ENCODE data around the gene MON1A. TPM values are rescaled to one million over a fixed set of nuclear protein-coding genes. Genes with fewer than 3 reads are reported as not detected.
A peak's percentile ranks its signal among the peaks of the same experiment; 100 is the strongest.

The MON1A gene
- total and polyA plus RNA-seq, 2 experiments from 2014 or later = 6.4 to 12.1 TPM

DNA sequence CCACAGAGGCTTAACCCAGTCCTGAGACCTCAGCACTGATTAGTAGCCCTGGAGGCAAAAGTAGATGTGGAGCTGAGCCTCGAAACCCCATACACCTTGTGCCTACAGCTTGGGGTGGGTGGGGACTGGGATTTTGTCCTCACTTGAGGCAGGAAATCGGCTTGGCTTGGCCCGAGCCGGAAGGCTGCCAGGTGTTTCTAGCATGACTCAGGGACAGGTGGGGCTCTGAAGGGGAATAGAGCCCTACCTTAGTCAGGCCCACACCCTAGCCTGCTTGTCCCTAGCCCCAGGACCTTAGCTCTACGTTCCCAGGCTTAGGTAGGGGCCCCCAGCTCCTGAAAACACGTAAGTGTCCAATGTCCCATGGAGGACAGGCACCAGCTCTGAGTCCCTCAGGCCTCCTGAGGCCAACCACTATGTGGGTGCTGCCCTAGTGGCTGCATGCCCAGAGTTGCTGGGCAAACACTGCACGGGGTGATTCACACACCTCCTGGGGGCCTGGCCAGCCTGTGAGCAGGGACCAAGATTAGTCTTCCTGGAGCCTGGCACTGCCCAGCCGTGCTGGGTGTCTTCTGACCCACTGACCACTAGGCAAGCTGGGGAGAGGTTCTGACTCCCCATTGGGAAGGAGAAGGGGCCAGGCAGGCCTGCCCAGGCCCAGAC lies 29.0 kb downstream of the MON1A start (continued):
- TF ChIP-seq, protein P1, sequence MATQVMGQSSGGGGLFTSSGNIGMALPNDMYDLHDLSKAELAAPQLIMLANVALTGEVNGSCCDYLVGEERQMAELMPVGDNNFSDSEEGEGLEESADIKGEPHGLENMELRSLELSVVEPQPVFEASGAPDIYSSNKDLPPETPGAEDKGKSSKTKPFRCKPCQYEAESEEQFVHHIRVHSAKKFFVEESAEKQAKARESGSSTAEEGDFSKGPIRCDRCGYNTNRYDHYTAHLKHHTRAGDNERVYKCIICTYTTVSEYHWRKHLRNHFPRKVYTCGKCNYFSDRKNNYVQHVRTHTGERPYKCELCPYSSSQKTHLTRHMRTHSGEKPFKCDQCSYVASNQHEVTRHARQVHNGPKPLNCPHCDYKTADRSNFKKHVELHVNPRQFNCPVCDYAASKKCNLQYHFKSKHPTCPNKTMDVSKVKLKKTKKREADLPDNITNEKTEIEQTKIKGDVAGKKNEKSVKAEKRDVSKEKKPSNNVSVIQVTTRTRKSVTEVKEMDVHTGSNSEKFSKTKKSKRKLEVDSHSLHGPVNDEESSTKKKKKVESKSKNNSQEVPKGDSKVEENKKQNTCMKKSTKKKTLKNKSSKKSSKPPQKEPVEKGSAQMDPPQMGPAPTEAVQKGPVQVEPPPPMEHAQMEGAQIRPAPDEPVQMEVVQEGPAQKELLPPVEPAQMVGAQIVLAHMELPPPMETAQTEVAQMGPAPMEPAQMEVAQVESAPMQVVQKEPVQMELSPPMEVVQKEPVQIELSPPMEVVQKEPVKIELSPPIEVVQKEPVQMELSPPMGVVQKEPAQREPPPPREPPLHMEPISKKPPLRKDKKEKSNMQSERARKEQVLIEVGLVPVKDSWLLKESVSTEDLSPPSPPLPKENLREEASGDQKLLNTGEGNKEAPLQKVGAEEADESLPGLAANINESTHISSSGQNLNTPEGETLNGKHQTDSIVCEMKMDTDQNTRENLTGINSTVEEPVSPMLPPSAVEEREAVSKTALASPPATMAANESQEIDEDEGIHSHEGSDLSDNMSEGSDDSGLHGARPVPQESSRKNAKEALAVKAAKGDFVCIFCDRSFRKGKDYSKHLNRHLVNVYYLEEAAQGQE (IDR thresholded peaks at IDR 0.05; ENCODE audit: unreplicated experiment) = no peak
- TF ChIP-seq NANOG (IDR thresholded peaks at IDR 0.05; ENCODE audit: borderline replicate concordance) (no peak), CTCF (conservative IDR thresholded peaks at IDR 0.05; ENCODE audit: low read depth in 2 of 2) (no peak), ZNF331 (CRISPR knock-in tag; IDR thresholded peaks at IDR 0.05; ENCODE audit: low read depth) (no peak), CREB1 (CRISPR knock-in tag; IDR thresholded peaks at IDR 0.05; ENCODE audit: low read depth) (no peak), ZNF114 (CRISPR knock-in tag; IDR thresholded peaks at IDR 0.05) (no peak), STAT1 (IDR thresholded peaks at IDR 0.05; ENCODE audit: unreplicated experiment) (no peak), EZH2phosphoT487 (IDR thresholded peaks at IDR 0.05; ENCODE audit: unreplicated experiment) (no peak), POLR2AphosphoS5 (IDR thresholded peaks at IDR 0.05; ENCODE audit: low read depth) (no peak)

DNA sequence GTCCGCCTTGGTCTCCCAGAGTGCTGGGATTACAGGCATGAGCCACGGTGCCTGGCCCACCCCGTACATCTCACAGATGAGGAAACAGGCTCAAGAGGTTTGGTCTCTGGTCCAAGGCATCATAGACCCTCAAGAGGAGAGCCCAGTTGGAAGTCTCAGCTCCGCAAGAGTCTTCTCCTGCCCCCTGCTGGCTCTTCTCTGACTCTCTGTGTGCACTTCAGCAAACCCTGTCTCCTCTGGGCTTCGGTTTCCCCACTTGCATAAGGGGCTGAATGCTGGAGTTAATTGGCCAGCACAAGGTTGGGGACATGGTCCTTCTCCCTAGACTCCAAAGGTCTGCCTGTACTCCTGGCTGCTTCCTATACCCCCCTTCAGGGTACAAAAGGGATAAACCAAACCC lies 29.8 kb downstream of the MON1A start:
- peaks cover 8% of the 10 kb centered on the region for H3K4me1 ChIP-seq (ENCODE audit: insufficient read depth)
- H3K36me3 Mint-ChIP-seq (ENCODE audit: low read depth) = no peaks in the 10 kb centered on the region
- H3K27me3 Mint-ChIP-seq (ENCODE audit: insufficient read depth, low read depth, poor library complexity) = peaks cover 15% of the 10 kb centered on the region
- H3K4me3 ChIP-seq = no peak overlapping the region
- peaks cover 4% of the 10 kb centered on the region; the same call in 1 of the 2 replicates for H3K9me2 ChIP-seq (ENCODE audit: insufficient read depth)
- no peaks in the 10 kb centered on the region for H3K79me2 ChIP-seq (replicated peaks; ENCODE audit: insufficient read depth)
- H3K4me1 Mint-ChIP-seq = peaks cover 8% of the 10 kb centered on the region
- H2AFZ ChIP-seq = no peak overlapping the region
- ATAC-seq = peak; percentile 12
- H3K9me3 Mint-ChIP-seq = no peaks in the 10 kb centered on the region
- no peak overlapping the region for H3K27ac Mint-ChIP-seq
- peak; percentile 89 for DNase-seq (ENCODE audit: low spot score)
- no peak overlapping the region for H3K27ac ChIP-seq (ENCODE audit: low read depth)
- no peaks in the 10 kb centered on the region for H3K27me3 ChIP-seq (ENCODE audit: insufficient read depth)
- H3F3A ChIP-seq (replicated peaks; ENCODE audit: low read depth) = peaks cover 9% of the 10 kb centered on the region
- TF ChIP-seq CTCF (conservative IDR thresholded peaks at IDR 0.05; ENCODE audit: low read depth in 2 of 2) (peak; percentile 71 to 87), POLR2AphosphoS5 (IDR thresholded peaks at IDR 0.05; ENCODE audit: low read depth) (no peak)
- H3K4me2 ChIP-seq = no peak overlapping the region
- H4K20me1 ChIP-seq (replicated peaks; ENCODE audit: insufficient read depth) = no peaks in the 10 kb centered on the region
- no peaks in the 10 kb centered on the region for H3K36me3 ChIP-seq (ENCODE audit: insufficient read depth)
- no peak overlapping the region for H3K4me3 Mint-ChIP-seq

Data from GM23338 (cell line).